ENCODE results near the gene ZYG11A.

Gene ZYG11A

GRCh38 chr1:52880206-52880605 lies 37.6 kb downstream of the ZYG11A start:
- no peak for DNase-seq

- no peak for DNase-seq
Measured at GRCh38 chr1:52887483-52887882, 44.9 kb downstream of the ZYG11A start.

- no peak for DNase-seq
Measured at GRCh38 chr1:52892424-52893215, 50.1 kb downstream of the ZYG11A start.

- DNase-seq = no peak
Measured at GRCh38 chr1:52899445-52899894, 56.9 kb downstream of the ZYG11A start.

- DNase-seq = no peak
Measured at GRCh38 chr1:52900402-52900801, 57.8 kb downstream of the ZYG11A start.

- DNase-seq = no peak
Measured at GRCh38 chr1:52901384-52901783, 58.8 kb downstream of the ZYG11A start.

- DNase-seq = no peak
Measured at GRCh38 chr1:52904208-52904926, 61.8 kb downstream of the ZYG11A start.

GRCh38 chr1:52904927-52905698 lies 62.6 kb downstream of the ZYG11A start:
- peak; percentile 19 for DNase-seq

GRCh38 chr1:52906135-52906603 lies 63.6 kb downstream of the ZYG11A start:
- no peak for DNase-seq

GRCh38 chr1:52907068-52907811 lies 64.7 kb downstream of the ZYG11A start:
- DNase-seq = no peak

GRCh38 chr1:52907812-52908153 lies 65.2 kb downstream of the ZYG11A start:
- DNase-seq = no peak

GRCh38 chr1:52911541-52911940 lies 69.0 kb downstream of the ZYG11A start:
- no peak for DNase-seq

GRCh38 chr1:52913014-52913413 lies 70.5 kb downstream of the ZYG11A start:
- no peak for DNase-seq

GRCh38 chr1:52913537-52913936 lies 71.0 kb downstream of the ZYG11A start:
- DNase-seq = no peak

- no peak for DNase-seq
Measured at GRCh38 chr1:52914463-52914862, 71.9 kb downstream of the ZYG11A start.

GRCh38 chr1:52915211-52915854 lies 72.8 kb downstream of the ZYG11A start:
- no peak for DNase-seq

- no peak for DNase-seq
Measured at GRCh38 chr1:52915855-52916220, 73.3 kb downstream of the ZYG11A start.

- DNase-seq = no peak
Measured at GRCh38 chr1:52916241-52916975, 73.8 kb downstream of the ZYG11A start.

- no peak for DNase-seq
Measured at GRCh38 chr1:52917156-52917555, 74.6 kb downstream of the ZYG11A start.

- no peak for DNase-seq
Measured at GRCh38 chr1:52917581-52917980, 75.0 kb downstream of the ZYG11A start.

GRCh38 chr1:52918201-52918600 lies 75.6 kb downstream of the ZYG11A start:
- no peak for DNase-seq

Data from stimulated activated CD4-positive, alpha-beta T cell treated with anti-CD3 and anti-CD28 coated beads, Interleukin-12 subunit alpha, Interleukin-12 subunit beta, amount 100 ng/mL, for 4 hours (primary cell).